Inferior parietal cortex (tissue), 1 donor: ENCODE measurements around the gene ZFHX3.

Source experiments
- DNase-seq: peaks from one replicate; pipeline ENCODE4 v3.0.0-alpha.2; 2016; ENCODE audit errors: extremely low spot score

ZFHX3 gene

DNA sequence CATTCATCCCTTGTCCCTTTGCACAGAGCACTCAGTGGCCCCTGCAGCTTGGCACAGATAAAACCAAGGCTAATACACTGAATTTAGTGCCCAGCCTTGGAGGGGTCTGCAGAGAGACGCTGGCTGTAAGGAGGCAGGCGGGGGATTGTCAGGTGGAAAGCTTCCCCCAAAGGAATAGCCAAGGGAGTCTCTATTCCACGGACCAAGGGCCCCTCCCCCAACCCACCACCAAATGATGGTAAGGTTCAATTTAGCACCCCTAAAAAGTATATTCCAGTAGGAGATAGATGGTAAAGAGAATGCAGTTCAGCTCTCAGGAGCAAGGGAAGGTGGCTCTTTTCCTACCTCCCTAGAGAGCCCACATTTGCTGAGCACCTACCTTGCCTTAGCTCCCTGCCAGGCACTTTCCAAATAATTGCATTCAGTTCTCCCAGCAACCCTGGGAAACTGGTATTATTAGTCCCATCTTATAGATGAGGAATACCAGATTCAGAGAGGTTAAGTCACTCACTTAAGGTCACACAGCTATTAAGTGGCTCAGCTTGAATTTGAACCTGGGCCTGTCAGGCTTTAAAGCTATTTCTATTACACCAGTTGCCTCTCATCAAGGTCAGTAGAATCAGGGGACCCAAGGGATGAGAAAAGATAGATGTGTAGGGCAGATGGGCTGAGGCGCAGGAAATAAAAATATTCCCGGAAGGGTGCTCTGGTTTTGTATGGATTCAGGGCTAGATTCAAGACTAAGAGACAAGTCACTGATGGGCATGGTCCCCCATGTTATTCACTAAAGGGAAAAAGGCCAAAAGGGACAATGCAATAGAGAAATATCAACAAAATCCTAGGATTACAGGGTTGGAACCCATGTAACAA lies 20.0 kb upstream of the ZFHX3 start:
- DNase-seq, result no peak

- no peak for DNase-seq
Observed at GRCh38 chr16:73066927-73067670, 19.2 kb upstream of the ZFHX3 start.

DNA sequence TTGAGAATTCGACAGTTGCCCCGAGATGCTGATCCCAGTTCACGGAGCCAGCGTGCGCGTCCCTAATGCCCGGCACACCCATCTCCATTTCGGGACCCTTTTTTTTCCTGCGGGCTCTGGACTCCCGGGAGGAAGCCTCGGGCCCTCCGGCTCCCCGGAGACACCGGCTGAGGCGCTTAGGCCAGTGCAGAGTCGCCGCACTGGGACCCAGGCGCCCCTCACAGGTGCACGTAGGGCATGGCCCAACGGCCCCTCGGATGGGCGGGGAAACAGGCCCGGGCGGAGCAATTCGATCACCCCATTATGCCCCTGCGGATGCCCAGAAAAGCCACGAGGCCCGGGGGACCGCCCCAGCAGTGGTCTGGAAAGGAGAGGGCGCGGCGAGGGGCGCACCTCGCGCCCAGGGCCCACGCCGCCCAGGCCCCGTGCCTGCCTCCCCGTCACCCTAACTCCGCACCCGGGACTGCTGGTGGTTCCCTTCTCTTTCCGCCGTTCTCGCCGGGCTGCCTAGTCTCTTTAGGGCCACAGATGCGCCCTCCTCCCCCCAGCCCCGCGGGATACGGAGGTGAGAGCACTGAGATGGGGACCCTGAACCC lies 18.5 kb upstream of the ZFHX3 start:
- no peak for DNase-seq

DNA sequence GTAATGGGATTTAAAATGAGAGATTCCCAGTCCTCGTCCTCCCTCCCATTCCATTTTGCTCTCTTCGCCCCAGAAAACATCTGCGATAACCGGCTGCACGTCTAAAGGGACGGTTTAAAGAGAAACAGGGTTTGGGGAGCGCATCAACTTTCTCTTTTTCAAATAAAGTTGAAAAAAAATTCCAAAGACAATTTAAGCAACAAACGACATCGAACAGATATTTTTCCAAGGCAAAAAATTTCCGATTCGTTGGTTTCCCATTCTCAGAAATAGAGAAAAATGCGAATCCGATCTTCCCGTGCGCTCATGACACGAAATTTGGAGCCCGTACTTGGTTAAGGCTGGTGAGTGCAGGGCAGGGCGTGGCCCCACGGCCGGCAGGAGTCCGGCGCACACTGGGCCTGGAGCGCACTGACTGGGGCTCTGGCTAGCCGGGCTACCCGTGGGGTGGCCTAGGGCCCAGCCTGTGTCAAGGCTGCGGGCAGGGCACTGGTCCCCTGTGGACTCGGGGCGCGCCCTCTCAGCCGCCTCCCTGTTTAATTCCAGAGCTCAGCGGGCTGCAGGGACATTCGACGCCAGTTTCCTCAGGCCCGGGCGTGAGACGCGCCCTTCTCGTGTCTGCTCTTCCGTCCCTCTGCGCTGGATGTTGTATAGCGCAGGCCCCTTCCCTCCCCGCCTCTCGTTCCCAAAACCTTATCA lies 17.9 kb upstream of the ZFHX3 start:
- DNase-seq, result no peak

- no peak for DNase-seq
Observed at GRCh38 chr16:73064994-73065545, 17.1 kb upstream of the ZFHX3 start.

GRCh38 chr16:73064212-73064993 lies 16.5 kb upstream of the ZFHX3 start:
- DNase-seq, result no peak

- no peak for DNase-seq
Observed at GRCh38 chr16:73063854-73064211, 15.9 kb upstream of the ZFHX3 start.

GRCh38 chr16:73062743-73063733 lies 15.1 kb upstream of the ZFHX3 start:
- no peak for DNase-seq

GRCh38 chr16:73062001-73062616 lies 14.2 kb upstream of the ZFHX3 start:
- DNase-seq, result no peak

DNA sequence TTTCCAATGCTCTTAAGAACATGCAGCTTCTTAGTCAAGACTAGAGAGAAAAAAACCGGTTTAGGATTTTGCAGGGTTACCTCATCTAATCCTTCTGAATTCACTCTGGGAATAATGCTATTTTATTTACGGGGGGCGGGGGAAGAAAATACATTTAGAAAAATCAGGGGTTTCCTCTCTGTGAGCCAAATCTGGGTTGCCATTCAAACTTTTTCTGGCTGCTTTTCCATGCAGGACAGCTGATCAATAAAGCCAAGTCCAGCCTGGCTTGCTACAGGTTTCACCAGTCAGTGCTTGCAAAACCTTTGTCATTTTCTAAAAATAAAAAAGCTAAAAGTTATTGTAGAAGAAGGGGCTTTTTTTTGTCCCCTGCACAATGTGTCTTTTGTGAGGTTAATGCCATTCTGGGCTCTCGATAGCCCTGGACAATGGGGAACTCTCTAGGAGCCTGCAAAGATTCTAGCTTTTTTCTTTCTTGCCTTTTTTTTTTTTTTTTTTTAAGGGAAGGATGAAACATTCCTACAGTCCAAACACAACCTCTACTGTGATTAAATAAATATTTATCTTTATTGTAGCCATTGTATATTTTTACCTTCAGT lies 13.1 kb upstream of the ZFHX3 start:
- DNase-seq, result no peak

DNA sequence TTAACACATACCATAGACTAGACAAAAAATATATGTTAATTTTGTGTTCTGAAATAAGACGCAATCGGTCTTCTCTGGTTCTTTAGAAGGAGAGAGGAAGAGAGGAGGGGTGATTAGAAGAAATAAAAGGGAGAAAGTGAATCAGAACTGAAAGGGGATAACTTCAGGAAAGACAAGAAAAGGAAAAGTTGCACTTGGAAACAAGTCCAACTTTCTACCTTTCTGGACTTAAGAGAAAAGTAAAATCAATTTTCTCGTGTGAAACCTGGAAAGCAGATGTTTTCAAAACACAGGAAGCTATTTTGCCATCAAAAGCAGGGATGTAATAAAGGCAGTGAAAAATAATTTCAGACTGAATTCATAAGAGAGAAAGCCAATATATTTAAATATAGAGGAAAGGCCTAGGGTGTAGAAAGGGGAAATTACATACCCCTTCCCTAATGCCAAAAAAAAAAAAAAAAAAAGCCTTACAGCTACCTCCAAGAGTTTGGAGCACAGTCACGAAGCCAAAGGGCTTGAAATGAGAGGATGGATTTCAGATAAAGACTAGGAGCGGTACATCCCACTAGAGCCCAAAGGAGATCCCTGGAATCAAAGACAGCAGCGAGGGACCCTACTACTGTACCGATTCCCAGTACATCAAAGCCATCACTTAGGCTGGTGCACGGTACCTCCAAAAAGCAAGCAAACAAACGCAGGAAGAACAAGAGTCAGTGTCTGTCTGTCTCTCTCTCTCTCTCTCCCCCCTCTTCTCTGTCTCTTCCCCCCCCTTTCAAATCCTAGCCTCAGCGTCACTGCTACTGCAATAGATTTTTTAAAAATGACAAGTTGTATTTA lies 12.1 kb upstream of the ZFHX3 start:
- DNase-seq, result no peak

DNA sequence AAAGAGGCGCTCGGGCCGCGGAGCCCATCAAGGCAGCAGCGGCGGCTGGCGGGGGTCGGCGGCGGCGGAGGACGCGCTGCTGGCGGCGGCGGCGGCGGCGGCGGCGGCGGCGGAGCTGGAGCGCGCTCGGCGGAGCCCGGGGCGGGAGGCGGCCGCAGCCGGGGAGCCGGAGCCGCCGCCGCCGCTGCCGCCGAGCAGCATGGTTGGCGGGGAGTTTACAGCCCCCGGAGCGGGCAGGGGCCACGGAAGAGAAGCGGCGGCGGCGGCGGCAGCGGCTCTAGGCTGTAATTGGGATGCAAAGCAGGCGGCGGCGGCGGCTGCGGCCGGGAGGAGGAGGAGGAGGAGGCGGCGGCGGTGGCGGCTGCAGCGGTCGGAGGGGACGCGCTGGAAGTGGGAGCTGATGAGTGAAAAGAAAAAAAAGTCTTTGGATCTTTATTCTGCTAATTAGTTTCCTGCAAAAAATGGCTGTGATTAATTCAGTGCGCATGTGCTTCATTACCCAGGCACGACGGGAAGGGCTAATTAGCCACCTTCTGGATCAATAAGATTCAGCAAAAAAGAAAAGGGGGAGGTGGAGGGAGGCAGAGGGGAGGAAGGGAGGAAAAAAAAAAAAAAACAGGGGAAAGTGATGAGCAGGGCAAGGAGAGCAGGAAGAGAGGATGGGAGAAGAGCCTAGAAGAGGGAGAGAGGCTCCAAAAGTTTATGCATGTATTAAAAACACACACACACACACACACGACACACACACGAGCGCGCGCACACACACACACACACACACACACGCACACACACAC lies 10.9 kb upstream of the ZFHX3 start:
- DNase-seq, result no peak

DNA sequence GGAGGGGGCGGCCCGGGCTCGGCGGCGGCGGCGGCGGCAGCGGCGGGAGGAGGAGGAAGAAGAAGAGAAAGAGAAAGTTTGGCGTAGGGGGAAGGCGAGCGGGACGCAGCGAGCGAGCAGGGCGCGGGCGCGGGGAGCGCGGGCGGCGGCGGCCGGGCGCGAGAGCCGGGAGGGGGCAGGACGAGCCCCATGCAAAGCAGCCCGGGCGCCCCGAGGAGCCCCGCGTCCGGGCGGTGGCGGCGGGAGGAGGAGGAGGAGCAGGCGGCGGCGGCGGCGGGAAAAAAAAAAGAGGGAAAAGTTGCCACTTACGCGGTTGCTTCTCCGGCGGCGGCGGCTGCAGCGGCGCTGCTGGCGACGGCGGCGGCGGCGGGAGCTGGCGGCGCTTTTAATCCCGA lies 10.3 kb upstream of the ZFHX3 start:
- no peak for DNase-seq

- no peak for DNase-seq
Observed at GRCh38 chr16:73057291-73058210, 9.6 kb upstream of the ZFHX3 start.

- no peak for DNase-seq
Observed at GRCh38 chr16:73056921-73057290, 9.0 kb upstream of the ZFHX3 start.

GRCh38 chr16:73056448-73056847 lies 8.5 kb upstream of the ZFHX3 start:
- no peak for DNase-seq
